Muscle layer of colon (tissue), 2 donors: Measurements from ENCODE around the gene ATP11A.
"Not testable (repeated sequence)": the region's sequence is repeated elsewhere in the genome, so short reads cannot be mapped to it uniquely, and the experiment has no call there.

Source experiments
- H3K27ac ChIP-seq: one replicate; pipeline ENCODE4 v1.7.0; 2013; ENCODE audit warnings: low read depth, mild to moderate bottlenecking, low read length, moderate library complexity
- H3K27me3 ChIP-seq, 2 donors: one replicate each; pipeline ENCODE4 v1.7.0; 2013; ENCODE audit warnings: low read length in 2 of 2, mild to moderate bottlenecking in 2 of 2; ENCODE audit not compliant: insufficient read depth in 2 of 2, control insufficient read depth in 1 of 2
- H3K36me3 ChIP-seq: one replicate; pipeline ENCODE4 v1.7.0; 2013; ENCODE audit warnings: mild to moderate bottlenecking, low read length; ENCODE audit not compliant: insufficient read depth
- H3K4me1 ChIP-seq: one replicate; pipeline ENCODE4 v1.7.0; 2013; ENCODE audit warnings: mild to moderate bottlenecking, low read length; ENCODE audit not compliant: insufficient read depth
- H3K4me3 ChIP-seq, 2 donors: one replicate each; pipeline ENCODE4 v1.7.0; 2013; ENCODE audit warnings: low read length in 2 of 2, low read depth in 1 of 2, mild to moderate bottlenecking in 1 of 2, moderate library complexity in 1 of 2
- H3K9ac ChIP-seq: one replicate; pipeline ENCODE4 v1.7.0; 2013; ENCODE audit warnings: low read length
- H3K9me3 ChIP-seq: one replicate; pipeline ENCODE4 v1.7.0; 2013; ENCODE audit warnings: mild to moderate bottlenecking, low read length
- donor health status: abdominal sarcoma.
- donor health status: Adenocarcinoma of cecum.

ATP11A gene

DNA sequence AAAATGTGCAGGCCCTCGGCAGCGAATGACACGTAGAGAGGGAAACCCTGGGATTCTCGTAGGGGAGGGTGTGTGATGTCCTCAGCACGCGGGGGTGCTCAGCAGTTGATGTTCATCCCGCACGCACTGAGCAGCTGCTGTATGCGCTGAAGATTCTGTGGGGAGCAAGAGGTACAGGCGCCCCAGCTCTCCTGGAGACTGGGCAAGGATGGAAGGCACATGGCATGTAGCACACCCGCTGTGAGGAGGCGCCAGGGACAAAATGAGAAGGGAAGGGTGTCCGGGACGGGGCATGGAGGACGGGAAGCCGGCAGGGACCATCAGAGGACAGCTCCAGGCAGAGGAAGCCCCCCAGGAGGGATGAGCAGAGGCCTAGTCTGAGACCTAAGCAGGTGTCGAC is 15.4 kb downstream of the ATP11A start:
- Histone ChIP-seq H3K36me3 (no peaks in the 10 kb centered on the region), H3K9ac (no peak overlapping the region), H3K4me3 (no peak overlapping the region), H3K27me3 (no peaks in the 10 kb centered on the region), H3K9me3 (no peaks in the 10 kb centered on the region), H3K27ac (no peak overlapping the region), H3K4me1 (peaks cover 2% of the 10 kb centered on the region)

DNA sequence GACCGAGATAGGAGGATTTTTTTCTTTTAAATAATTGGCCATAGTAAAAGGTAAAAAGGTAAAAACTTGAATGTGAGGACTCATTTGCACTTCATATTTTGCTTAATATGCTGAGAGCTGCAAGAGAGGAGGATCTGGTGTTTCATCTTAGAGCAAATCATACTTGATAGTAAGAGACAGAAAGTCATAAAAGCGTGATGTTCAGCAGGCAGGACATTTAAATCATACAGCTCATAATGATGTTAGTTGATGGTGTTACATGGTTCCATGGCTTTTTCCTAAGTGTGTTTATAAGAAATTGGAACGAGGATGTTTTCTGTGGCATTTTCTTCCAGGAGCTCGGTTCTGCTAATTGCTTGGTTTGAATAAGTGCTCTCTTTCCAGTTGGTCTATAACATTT is 16.3 kb downstream of the ATP11A start:
- Histone ChIP-seq H3K36me3 (no peaks in the 10 kb centered on the region), H3K9ac (no peak overlapping the region), H3K9me3 (no peaks in the 10 kb centered on the region), H3K4me3 (no peak overlapping the region), H3K27me3 (no peaks in the 10 kb centered on the region), H3K27ac (no peak overlapping the region), H3K4me1 (peaks cover 8% of the 10 kb centered on the region)

GRCh38 chr13:112708560-112709240 is 18.9 kb downstream of the ATP11A start:
- Histone ChIP-seq H3K9me3 (no peaks in the 10 kb centered on the region), H3K27me3 (no peaks in the 10 kb centered on the region), H3K36me3 (no peaks in the 10 kb centered on the region), H3K9ac (no peak overlapping the region), H3K27ac (no peak overlapping the region), H3K4me1 (peaks cover 26% of the 10 kb centered on the region), H3K4me3 (no peak overlapping the region)

GRCh38 chr13:112709316-112709715 is 19.5 kb downstream of the ATP11A start:
- not testable (repeated sequence) for H3K9me3 ChIP-seq, H3K27ac ChIP-seq

DNA sequence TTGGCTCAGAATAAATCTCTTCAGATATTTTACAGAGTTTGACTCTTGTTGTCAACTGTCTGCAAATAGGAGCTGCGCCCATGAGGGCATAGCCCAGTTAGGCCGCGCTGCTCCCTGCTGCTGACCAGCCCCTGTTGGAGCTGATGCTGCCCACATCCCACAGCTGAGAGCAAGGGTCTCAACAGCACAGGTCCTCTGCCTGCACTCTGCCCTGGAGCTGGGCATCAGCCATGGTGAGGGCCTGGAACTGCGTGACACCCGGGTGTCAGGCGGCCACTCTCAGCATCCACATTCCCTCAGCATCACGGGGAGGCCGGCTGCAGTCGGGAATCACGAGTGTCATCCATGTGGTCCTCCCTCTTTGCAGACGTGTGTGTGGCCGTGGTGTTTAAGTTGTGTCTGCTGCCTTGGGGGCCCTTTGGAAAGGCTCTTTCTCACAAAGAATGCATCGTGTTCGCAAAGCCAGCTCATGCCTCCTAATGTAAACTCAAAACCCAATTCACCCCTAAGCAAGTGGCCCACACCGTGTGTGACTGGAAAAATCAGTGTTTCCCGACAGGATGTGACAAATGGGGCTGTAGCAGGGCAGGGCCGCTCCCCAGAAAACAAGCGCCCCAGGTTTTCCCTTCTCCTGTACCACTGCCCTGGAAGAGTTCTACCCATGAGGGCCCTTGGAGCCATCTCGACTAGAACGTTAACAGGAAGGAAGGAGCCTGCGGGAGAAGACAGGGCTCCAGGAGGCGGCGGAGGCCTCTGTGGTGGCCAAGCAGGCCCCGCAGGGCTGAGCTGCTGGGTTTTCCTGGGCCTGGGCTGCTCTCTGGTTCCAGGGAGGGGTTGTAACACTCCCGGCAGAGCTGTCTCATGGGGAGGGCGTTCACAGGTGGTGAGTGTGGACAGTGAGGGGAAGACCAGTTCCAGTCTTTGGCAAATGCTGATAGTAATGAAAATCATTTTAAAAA is 20.3 kb downstream of the ATP11A start:
- no peaks in the 10 kb centered on the region for H3K9me3 ChIP-seq
- H3K36me3 ChIP-seq: no peaks in the 10 kb centered on the region
- H3K27me3 ChIP-seq: no peaks in the 10 kb centered on the region
- no peak overlapping the region for H3K9ac ChIP-seq
- no peak overlapping the region for H3K4me3 ChIP-seq
- H3K27ac ChIP-seq: no peak overlapping the region
- H3K4me1 ChIP-seq: peaks cover 26% of the 10 kb centered on the region

More at GRCh38 chr13:112709316-112709715, 19.5 kb downstream of the ATP11A start:
- not testable (repeated sequence) for H3K9ac ChIP-seq, H3K27me3 ChIP-seq, H3K4me3 ChIP-seq, H3K36me3 ChIP-seq
- peaks cover 26% of the 10 kb centered on the region for H3K4me1 ChIP-seq

DNA sequence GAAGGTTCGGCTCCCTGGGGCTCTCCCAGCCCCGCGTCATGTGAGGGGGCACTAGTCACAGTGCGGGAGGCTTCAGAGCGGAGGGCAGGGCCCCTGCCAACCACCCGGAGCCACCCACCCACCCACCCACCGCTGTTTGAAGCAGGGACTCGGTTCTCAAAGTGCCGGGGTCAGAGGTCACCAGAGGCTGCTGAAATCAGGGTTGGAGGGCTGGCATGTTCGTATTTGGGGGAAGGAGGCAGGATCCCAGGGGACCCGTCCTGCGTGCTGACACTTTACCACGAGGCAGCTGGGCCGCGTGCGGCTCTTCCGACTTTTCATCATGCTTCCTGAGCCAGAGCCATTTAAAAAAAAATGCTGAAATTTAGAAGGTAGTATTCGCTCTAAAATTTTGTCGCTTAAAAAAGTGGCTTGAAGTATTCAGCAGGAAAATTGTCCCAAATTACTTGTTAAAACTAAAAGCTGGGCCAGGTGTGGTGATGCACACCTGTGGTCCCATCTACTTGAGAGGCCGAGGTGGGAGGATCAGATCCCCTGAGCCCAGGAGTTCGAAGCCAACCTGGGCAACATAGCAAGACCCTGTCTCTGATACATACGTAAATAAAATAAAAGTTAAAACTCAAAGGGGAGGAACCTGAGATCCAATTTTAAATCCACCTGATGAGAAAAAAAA is 21.2 kb downstream of the ATP11A start:
- no peaks in the 10 kb centered on the region for H3K36me3 ChIP-seq
- H3K27ac ChIP-seq: peak overlapping the region; percentile 61
- peak overlapping the region; percentile 56 for H3K9ac ChIP-seq
- H3K9me3 ChIP-seq: no peaks in the 10 kb centered on the region
- peaks cover 26% of the 10 kb centered on the region for H3K4me1 ChIP-seq
- peak overlapping the region in 1 of 2 donors; percentile 51 for H3K4me3 ChIP-seq
- no peaks in the 10 kb centered on the region for H3K27me3 ChIP-seq

DNA sequence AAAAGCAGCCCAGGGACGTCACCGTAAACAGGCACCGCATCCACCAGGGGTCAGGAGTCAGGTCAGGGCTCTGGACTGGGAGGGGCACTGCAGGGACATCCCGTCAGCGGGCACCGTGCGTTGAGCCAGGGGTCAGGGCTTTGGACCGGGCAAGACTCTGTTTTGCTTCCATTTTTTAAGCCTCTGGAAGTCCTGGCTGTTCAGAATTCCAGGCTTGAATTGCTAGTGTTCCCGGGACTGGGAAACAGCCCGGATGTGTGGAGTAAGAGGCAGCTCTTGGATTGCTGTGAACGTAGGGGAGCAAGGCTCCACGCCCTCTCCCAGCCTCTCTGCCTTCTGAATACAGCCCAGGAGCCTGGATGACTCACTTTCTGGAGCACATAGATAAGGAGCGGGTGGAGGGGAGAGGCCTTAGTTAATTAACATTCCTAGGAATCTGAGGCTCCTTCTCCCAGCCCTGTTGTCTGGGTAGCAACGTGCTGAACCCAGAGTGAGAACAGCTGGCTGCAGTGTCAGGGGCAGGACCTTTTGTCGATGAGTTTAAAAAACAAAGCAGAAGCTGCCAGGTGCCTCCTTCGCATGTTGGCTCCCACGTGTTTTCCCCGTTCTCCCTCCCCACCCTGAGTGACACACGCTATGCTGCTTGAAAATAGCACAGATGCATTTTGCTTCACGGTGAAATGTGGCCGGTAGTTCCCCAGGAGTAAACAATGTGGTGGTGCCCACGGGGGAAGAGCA is 21.9 kb downstream of the ATP11A start:
- H3K36me3 ChIP-seq: no peaks in the 10 kb centered on the region
- H3K27me3 ChIP-seq: no peaks in the 10 kb centered on the region
- peak overlapping the region; percentile 56 for H3K9ac ChIP-seq
- peak overlapping the region in 1 of 2 donors; percentile 51 for H3K4me3 ChIP-seq
- H3K9me3 ChIP-seq: no peaks in the 10 kb centered on the region
- peak overlapping the region; percentile 61 for H3K27ac ChIP-seq
- peaks cover 26% of the 10 kb centered on the region for H3K4me1 ChIP-seq

- peak overlapping the region; percentile 35 for H3K27ac ChIP-seq
- peaks cover 26% of the 10 kb centered on the region for H3K4me1 ChIP-seq
- no peak overlapping the region for H3K4me3 ChIP-seq
- no peaks in the 10 kb centered on the region for H3K36me3 ChIP-seq
- no peaks in the 10 kb centered on the region for H3K27me3 ChIP-seq
- H3K9me3 ChIP-seq: no peaks in the 10 kb centered on the region
- no peak overlapping the region for H3K9ac ChIP-seq
These were observed 22.8 kb downstream of the ATP11A start for GRCh38 chr13:112712451-112713207.

GRCh38 chr13:112713517-112714253 is 23.8 kb downstream of the ATP11A start:
- no peaks in the 10 kb centered on the region for H3K27me3 ChIP-seq
- peaks cover 26% of the 10 kb centered on the region for H3K4me1 ChIP-seq
- no peak overlapping the region for H3K9ac ChIP-seq
- no peak overlapping the region for H3K27ac ChIP-seq
- H3K4me3 ChIP-seq: no peak overlapping the region
- no peaks in the 10 kb centered on the region for H3K36me3 ChIP-seq
- no peaks in the 10 kb centered on the region for H3K9me3 ChIP-seq
